SK-N-SH (cell line): Measurements from ENCODE around the gene KCNG1. TPM values are rescaled to one million over a fixed set of nuclear protein-coding genes. Genes with fewer than 3 reads are reported as not detected.
A peak's percentile ranks its signal among the peaks of the same experiment; 100 is the strongest.

Experiments
- CTCF ChIA-PET: fragments of 300-600, 350-600 bp; formaldehyde crosslinking; extraction: SDS; loops from one replicate; lab custom pipeline; 2021; lab: Yijun Ruan, JAX
- POLR2A ChIA-PET: fragments of 350-600 bp; sonication (Branson Sonifier 250); formaldehyde crosslinking; extraction: SDS; loops from one replicate; lab custom pipeline; 2020; ENCODE audit warnings: antibody characterized with exemption, inconsistent platforms; lab: Yijun Ruan, JAX
- DNase-seq: peaks from one replicate; pipeline ENCODE4 v3.0.0; 2012
- H2AFZ ChIP-seq: fragments of 200-600 bp; sonication (generic); 2 replicates; pipeline ENCODE4 v1.8.1; 2016; ENCODE audit warnings: antibody characterized with exemption, mild to moderate bottlenecking, low read depth
- H3F3A ChIP-seq: fragments of 200-600 bp; sonication (generic); replicated peaks from 2 replicates; pipeline ENCODE3; 2016; ENCODE audit warnings: antibody characterized with exemption, mild to moderate bottlenecking; ENCODE audit not compliant: insufficient read depth
- H3K27ac ChIP-seq, 2 experiments: fragments of 200-500 bp in 1 of 2; fragments of 200-600 bp in 1 of 2; sonication (Bioruptor generic) in 1 of 2; sonication (generic), shearing (Covaris generic) in 1 of 2; 2 replicates each; pipeline versions ENCODE4 v1.5.1 to v1.6.1; 2014 to 2016; ENCODE audit warnings: low read depth in 2 of 2, inconsistent platforms in 1 of 2, low read length in 1 of 2, mild to moderate bottlenecking in 1 of 2, mixed read lengths in 1 of 2
- H3K27me3 ChIP-seq: fragments of 200-600 bp; sonication (generic), shearing (Covaris generic); 2 replicates; pipeline ENCODE4 v1.6.1; 2016; ENCODE audit warnings: mixed run types; ENCODE audit not compliant: insufficient read depth
- H3K36me3 ChIP-seq, 2 experiments: fragments of 200-500 bp in 1 of 2; fragments of 200-600 bp in 1 of 2; sonication (Bioruptor generic) in 1 of 2; sonication (generic) in 1 of 2; replicated peaks in 1 of 2; 2 replicates each; pipeline versions ENCODE3 to v1.5.1; 2014 to 2016; ENCODE audit warnings: low read length in 1 of 2, mild to moderate bottlenecking in 1 of 2; ENCODE audit not compliant: insufficient read depth in 2 of 2, control insufficient read depth in 1 of 2
- H3K4me1 ChIP-seq, 2 experiments: fragments of 200-500 bp in 1 of 2; fragments of 200-600 bp in 1 of 2; sonication (Bioruptor generic) in 1 of 2; sonication (generic), shearing (Covaris generic) in 1 of 2; 2 replicates each; pipeline versions ENCODE4 v1.5.1 to v1.6.1; 2014 to 2016; ENCODE audit warnings: low read depth in 1 of 2, low read length in 1 of 2, mixed run types in 1 of 2; ENCODE audit not compliant: insufficient read depth in 2 of 2, control insufficient read depth in 1 of 2
- H3K4me2 ChIP-seq: fragments of 200-600 bp; sonication (generic), shearing (Covaris generic); 2 replicates; pipeline ENCODE4 v1.6.1; 2017; ENCODE audit warnings: mixed run types
- H3K4me3 ChIP-seq, 2 experiments: fragments of 200-500 bp in 1 of 2; fragments of 200-600 bp in 1 of 2; sonication (Bioruptor generic) in 1 of 2; sonication (generic), shearing (Covaris generic) in 1 of 2; 2 replicates each; pipeline versions ENCODE4 v1.5.1 to v1.8.1; 2014 to 2016; ENCODE audit warnings: low read depth in 2 of 2, inconsistent platforms in 1 of 2, low read length in 1 of 2, mild to moderate bottlenecking in 1 of 2, mixed read lengths in 1 of 2, moderate library complexity in 1 of 2
- H3K79me2 ChIP-seq: fragments of 200-600 bp; sonication (generic); 2 replicates; pipeline ENCODE4 v1.8.1; 2017; ENCODE audit warnings: mild to moderate bottlenecking; ENCODE audit not compliant: insufficient read depth
- H3K9ac ChIP-seq: fragments of 200-600 bp; sonication (generic); 2 replicates; pipeline ENCODE4 v1.6.1; 2017; ENCODE audit warnings: mixed run types
- H3K9me2 ChIP-seq: fragments of 200-600 bp; sonication (generic); 2 replicates; pipeline ENCODE4 v1.6.1; 2017; ENCODE audit warnings: mixed run types
- H3K9me3 ChIP-seq: fragments of 200-600 bp; sonication (generic); 2 replicates; pipeline ENCODE4 v1.6.1; 2017; ENCODE audit warnings: mixed run types, mild to moderate bottlenecking, moderate library complexity
- H4K20me1 ChIP-seq: fragments of 200-600 bp; sonication (generic); 2 replicates; pipeline ENCODE4 v1.6.1; 2017; ENCODE audit warnings: mild to moderate bottlenecking, mixed run types; ENCODE audit not compliant: insufficient read depth
- CHD2 ChIP-seq: fragments of 150-350 bp; IDR thresholded peaks from 2 replicates; pipeline ENCODE4 v1.6.1; 2018; ENCODE audit warnings: low read length; ENCODE audit not compliant: partially characterized antibody
- EP300 ChIP-seq, 2 experiments: IDR thresholded peaks; 2 replicates each; pipeline versions ENCODE4 v1.4.0 to v1.6.1; 2012; ENCODE audit warnings: borderline replicate concordance in 1 of 2, low read depth in 1 of 2, low read length in 1 of 2
- FOSL2 ChIP-seq: IDR thresholded peaks from 2 replicates; pipeline ENCODE4 v1.4.0; 2012; ENCODE audit warnings: low read depth, mild to moderate bottlenecking, moderate library complexity, borderline replicate concordance
- FOXM1 ChIP-seq: IDR thresholded peaks from 2 replicates; pipeline ENCODE4 v1.4.0; 2012; ENCODE audit warnings: low read depth, mild to moderate bottlenecking
- GATA2 ChIP-seq: sonication (generic); formaldehyde crosslinking; IDR thresholded peaks from 2 replicates; pipeline ENCODE4 v1.5.0; 2020; ENCODE audit warnings: mild to moderate bottlenecking, missing genetic modification reagents
- RAD21 ChIP-seq: IDR thresholded peaks from 2 replicates; pipeline ENCODE4 v1.6.1; 2012; ENCODE audit warnings: mild to moderate bottlenecking, low read length
- RFX5 ChIP-seq: IDR thresholded peaks from 2 replicates; pipeline ENCODE4 v1.6.1; 2012; ENCODE audit warnings: mild to moderate bottlenecking, improper control_type of control experiment, low read length
- SMC3 ChIP-seq: IDR thresholded peaks from 2 replicates; pipeline ENCODE4 v1.6.1; 2012; ENCODE audit warnings: low read depth, low read length, improper control_type of control experiment
- WGBS: methylation state at CpG from one replicate; pipeline ENCODE4 v1.1.6; 2017; ENCODE audit warnings: low lambda C conversion rate; 5-methylcytosine and 5-hydroxymethylcytosine counted together
- polyA plus RNA-seq, 3 experiments: library from polyadenylated mRNA; depleted of rRNA; stranded (reverse); fragments of >200 nt; gene quantifications; 2 replicates each; pipeline ENCODE4 v1.2.3, GENCODE V29; 2012
- TF ChIP-seq, protein P1 (sequence below): IDR thresholded peaks from 2 replicates; pipeline ENCODE4 v1.4.0; 2012; ENCODE audit warnings: low read depth, borderline replicate concordance
- TF ChIP-seq, protein P2 (sequence below): IDR thresholded peaks from 2 replicates; pipeline ENCODE4; 2012
- TF ChIP-seq, protein P3 (sequence below): fragments of 200-600 bp; sonication (generic); IDR thresholded peaks from 2 replicates; pipeline ENCODE4 v1.6.1; 2017; ENCODE audit warnings: antibody characterized with exemption, mild to moderate bottlenecking, moderate library complexity
- TF ChIP-seq, protein P4 (sequence below): IDR thresholded peaks from 2 replicates; pipeline ENCODE4 v1.4.0; 2012; ENCODE audit warnings: low read depth, borderline replicate concordance

The KCNG1 gene
- polyA plus RNA-seq, 1 of the 3 experiments (the other 2 are of a cell fraction): 13.8 TPM

DNA sequence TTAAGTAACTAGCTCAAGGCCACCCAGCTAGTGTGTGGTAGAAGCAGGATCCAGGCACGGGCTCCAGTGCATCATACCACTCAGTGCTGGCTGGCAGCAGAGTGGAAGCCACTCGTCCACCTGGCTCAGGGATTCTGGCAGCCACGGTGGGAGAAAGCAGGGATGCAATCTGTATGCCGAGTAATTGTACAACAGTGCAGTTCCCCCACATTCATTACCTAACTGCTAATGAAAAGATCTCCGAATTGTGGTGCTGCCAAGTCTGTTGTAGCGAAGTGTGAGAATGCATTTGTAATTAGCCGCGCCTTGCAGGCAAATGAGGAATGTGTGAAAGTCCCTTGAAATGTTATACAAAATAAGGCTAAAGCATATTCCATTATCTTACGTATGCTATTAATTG lies 29.0 kb downstream of the KCNG1 start:
- H4K20me1 ChIP-seq: no peaks in the 10 kb centered on the region
- no peaks in the 10 kb centered on the region for H3K9me2 ChIP-seq
- H3K79me2 ChIP-seq: no peaks in the 10 kb centered on the region
- H3K4me1 ChIP-seq: no peaks in the 10 kb centered on the region
- no peak overlapping the region for H2AFZ ChIP-seq
- H3K4me3 ChIP-seq: no peak overlapping the region
- no peak overlapping the region for H3K9ac ChIP-seq
- H3K27ac ChIP-seq: no peak overlapping the region
- no peak overlapping the region for H3K4me2 ChIP-seq
- no peak for DNase-seq
- ChIA-PET POLR2A (interaction anchor here (1.1 kb wide), 1 partner anchor 135 kb away, joined by 3 read pairs; no protein-coding TSS in a partner anchor), CTCF (interaction anchor here (0.7 to 15.0 kb wide), 11 partner anchors 9 to 1090 kb away, joined by 3 to 452 read pairs (median 6); no protein-coding TSS in a partner anchor)
- no peaks in the 10 kb centered on the region for H3K27me3 ChIP-seq
- TF ChIP-seq FOSL2 (no peak), RFX5 (no peak), CHD2 (no peak), EP300 (IDR thresholded peaks at IDR 0.05; ENCODE audit: borderline replicate concordance in 1 of 2, low read depth in 1 of 2, low read length in 1 of 2) (no peak), GATA2 (CRISPR knock-in tag) (no peak)
- TF ChIP-seq, protein P1, sequence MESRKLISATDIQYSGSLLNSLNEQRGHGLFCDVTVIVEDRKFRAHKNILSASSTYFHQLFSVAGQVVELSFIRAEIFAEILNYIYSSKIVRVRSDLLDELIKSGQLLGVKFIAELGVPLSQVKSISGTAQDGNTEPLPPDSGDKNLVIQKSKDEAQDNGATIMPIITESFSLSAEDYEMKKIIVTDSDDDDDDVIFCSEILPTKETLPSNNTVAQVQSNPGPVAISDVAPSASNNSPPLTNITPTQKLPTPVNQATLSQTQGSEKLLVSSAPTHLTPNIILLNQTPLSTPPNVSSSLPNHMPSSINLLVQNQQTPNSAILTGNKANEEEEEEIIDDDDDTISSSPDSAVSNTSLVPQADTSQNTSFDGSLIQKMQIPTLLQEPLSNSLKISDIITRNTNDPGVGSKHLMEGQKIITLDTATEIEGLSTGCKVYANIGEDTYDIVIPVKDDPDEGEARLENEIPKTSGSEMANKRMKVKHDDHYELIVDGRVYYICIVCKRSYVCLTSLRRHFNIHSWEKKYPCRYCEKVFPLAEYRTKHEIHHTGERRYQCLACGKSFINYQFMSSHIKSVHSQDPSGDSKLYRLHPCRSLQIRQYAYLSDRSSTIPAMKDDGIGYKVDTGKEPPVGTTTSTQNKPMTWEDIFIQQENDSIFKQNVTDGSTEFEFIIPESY: no peak
- TF ChIP-seq, protein P2, sequence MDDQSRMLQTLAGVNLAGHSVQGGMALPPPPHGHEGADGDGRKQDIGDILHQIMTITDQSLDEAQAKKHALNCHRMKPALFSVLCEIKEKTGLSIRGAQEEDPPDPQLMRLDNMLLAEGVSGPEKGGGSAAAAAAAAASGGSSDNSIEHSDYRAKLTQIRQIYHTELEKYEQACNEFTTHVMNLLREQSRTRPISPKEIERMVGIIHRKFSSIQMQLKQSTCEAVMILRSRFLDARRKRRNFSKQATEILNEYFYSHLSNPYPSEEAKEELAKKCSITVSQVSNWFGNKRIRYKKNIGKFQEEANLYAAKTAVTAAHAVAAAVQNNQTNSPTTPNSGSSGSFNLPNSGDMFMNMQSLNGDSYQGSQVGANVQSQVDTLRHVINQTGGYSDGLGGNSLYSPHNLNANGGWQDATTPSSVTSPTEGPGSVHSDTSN: no peak
- H3F3A ChIP-seq: no peaks in the 10 kb centered on the region
- 79% methylated on average over 9 of the region's 9 CpGs for whole genome bisulfite sequencing
- H3K36me3 ChIP-seq: no peaks in the 10 kb centered on the region
- H3K9me3 ChIP-seq: no peaks in the 10 kb centered on the region

DNA sequence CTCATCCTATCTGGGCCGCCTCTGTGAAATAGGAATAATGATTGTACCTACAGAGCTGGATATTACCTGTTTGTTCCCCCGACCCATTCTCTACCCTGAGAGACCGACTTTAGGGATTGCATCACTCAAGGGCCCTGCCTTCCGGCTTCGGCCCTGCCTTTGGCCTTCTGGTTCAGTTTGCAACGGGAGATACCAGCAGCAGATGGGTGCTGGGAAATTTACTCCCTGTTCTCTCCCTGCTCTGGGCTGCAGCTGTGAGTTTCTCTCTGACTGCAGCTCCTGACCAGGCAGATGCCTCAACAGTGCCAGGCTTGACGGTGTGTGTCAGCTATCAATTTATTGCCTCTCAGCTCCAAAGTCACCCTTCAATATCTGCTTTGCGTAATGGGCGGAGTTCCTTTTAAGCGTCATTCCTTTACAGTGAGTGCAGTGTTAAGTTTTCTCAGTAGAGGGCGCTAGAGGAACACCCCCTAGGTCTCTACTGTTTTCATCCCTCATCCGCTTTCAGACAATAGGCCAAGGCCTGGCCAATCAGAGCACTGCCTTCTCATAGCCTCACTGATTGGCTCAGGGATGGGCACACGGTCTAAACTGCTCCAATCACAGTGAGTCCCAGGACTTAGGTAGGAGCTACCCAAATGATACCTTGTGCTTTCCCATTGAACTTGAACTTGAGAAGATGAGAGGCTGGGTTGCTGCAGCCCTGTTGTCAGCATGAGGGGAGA lies 30.0 kb downstream of the KCNG1 start:
- no peak overlapping the region; a peak in 1 of 4 replicates for H3K4me3 ChIP-seq
- no peaks in the 10 kb centered on the region for H4K20me1 ChIP-seq
- no peaks in the 10 kb centered on the region for H3K79me2 ChIP-seq
- DNase-seq: peak; percentile 83
- no peak overlapping the region for H3K4me2 ChIP-seq
- H3K9me2 ChIP-seq: no peaks in the 10 kb centered on the region
- no peak overlapping the region for H3K9ac ChIP-seq
- ChIA-PET POLR2A (interaction anchor here (1.1 kb wide), 1 partner anchor 136 kb away, joined by 3 read pairs; no protein-coding TSS in a partner anchor), CTCF (interaction anchor here (0.5 to 15.0 kb wide), 44 partner anchors 8 to 1091 kb away, joined by 3 to 452 read pairs (median 4); partner anchors contain the start of gene BCAS4)
- H3K27me3 ChIP-seq: no peaks in the 10 kb centered on the region
- H2AFZ ChIP-seq: no peak overlapping the region
- TF ChIP-seq RAD21 (peak; percentile 79), SMC3 (peak; percentile 53), FOXM1 (no peak)
- TF ChIP-seq, protein P3, sequence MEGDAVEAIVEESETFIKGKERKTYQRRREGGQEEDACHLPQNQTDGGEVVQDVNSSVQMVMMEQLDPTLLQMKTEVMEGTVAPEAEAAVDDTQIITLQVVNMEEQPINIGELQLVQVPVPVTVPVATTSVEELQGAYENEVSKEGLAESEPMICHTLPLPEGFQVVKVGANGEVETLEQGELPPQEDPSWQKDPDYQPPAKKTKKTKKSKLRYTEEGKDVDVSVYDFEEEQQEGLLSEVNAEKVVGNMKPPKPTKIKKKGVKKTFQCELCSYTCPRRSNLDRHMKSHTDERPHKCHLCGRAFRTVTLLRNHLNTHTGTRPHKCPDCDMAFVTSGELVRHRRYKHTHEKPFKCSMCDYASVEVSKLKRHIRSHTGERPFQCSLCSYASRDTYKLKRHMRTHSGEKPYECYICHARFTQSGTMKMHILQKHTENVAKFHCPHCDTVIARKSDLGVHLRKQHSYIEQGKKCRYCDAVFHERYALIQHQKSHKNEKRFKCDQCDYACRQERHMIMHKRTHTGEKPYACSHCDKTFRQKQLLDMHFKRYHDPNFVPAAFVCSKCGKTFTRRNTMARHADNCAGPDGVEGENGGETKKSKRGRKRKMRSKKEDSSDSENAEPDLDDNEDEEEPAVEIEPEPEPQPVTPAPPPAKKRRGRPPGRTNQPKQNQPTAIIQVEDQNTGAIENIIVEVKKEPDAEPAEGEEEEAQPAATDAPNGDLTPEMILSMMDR: peak; percentile 67
- TF ChIP-seq, protein P4, sequence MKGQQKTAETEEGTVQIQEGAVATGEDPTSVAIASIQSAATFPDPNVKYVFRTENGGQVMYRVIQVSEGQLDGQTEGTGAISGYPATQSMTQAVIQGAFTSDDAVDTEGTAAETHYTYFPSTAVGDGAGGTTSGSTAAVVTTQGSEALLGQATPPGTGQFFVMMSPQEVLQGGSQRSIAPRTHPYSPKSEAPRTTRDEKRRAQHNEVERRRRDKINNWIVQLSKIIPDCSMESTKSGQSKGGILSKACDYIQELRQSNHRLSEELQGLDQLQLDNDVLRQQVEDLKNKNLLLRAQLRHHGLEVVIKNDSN: peak; percentile 50; the same call in 1 of the 2 replicates
- H3F3A ChIP-seq: no peaks in the 10 kb centered on the region
- no peaks in the 10 kb centered on the region for H3K36me3 ChIP-seq
- no peaks in the 10 kb centered on the region for H3K9me3 ChIP-seq
- H3K4me1 ChIP-seq: no peaks in the 10 kb centered on the region
- 67% methylated on average over 13 of the region's 13 CpGs for WGBS
- H3K27ac ChIP-seq: no peak overlapping the region
